ENCODE measurements around the gene TM4SF4. TPM values are rescaled to one million over a fixed set of nuclear protein-coding genes. Genes with fewer than 3 reads are reported as not detected.

TM4SF4 gene
- total and polyA plus RNA-seq, 2 of the 8 experiments (the other 6 are each of a cell fraction or from before 2014, with no cell fraction given): not detected

- TF ChIP-seq, protein P1, sequence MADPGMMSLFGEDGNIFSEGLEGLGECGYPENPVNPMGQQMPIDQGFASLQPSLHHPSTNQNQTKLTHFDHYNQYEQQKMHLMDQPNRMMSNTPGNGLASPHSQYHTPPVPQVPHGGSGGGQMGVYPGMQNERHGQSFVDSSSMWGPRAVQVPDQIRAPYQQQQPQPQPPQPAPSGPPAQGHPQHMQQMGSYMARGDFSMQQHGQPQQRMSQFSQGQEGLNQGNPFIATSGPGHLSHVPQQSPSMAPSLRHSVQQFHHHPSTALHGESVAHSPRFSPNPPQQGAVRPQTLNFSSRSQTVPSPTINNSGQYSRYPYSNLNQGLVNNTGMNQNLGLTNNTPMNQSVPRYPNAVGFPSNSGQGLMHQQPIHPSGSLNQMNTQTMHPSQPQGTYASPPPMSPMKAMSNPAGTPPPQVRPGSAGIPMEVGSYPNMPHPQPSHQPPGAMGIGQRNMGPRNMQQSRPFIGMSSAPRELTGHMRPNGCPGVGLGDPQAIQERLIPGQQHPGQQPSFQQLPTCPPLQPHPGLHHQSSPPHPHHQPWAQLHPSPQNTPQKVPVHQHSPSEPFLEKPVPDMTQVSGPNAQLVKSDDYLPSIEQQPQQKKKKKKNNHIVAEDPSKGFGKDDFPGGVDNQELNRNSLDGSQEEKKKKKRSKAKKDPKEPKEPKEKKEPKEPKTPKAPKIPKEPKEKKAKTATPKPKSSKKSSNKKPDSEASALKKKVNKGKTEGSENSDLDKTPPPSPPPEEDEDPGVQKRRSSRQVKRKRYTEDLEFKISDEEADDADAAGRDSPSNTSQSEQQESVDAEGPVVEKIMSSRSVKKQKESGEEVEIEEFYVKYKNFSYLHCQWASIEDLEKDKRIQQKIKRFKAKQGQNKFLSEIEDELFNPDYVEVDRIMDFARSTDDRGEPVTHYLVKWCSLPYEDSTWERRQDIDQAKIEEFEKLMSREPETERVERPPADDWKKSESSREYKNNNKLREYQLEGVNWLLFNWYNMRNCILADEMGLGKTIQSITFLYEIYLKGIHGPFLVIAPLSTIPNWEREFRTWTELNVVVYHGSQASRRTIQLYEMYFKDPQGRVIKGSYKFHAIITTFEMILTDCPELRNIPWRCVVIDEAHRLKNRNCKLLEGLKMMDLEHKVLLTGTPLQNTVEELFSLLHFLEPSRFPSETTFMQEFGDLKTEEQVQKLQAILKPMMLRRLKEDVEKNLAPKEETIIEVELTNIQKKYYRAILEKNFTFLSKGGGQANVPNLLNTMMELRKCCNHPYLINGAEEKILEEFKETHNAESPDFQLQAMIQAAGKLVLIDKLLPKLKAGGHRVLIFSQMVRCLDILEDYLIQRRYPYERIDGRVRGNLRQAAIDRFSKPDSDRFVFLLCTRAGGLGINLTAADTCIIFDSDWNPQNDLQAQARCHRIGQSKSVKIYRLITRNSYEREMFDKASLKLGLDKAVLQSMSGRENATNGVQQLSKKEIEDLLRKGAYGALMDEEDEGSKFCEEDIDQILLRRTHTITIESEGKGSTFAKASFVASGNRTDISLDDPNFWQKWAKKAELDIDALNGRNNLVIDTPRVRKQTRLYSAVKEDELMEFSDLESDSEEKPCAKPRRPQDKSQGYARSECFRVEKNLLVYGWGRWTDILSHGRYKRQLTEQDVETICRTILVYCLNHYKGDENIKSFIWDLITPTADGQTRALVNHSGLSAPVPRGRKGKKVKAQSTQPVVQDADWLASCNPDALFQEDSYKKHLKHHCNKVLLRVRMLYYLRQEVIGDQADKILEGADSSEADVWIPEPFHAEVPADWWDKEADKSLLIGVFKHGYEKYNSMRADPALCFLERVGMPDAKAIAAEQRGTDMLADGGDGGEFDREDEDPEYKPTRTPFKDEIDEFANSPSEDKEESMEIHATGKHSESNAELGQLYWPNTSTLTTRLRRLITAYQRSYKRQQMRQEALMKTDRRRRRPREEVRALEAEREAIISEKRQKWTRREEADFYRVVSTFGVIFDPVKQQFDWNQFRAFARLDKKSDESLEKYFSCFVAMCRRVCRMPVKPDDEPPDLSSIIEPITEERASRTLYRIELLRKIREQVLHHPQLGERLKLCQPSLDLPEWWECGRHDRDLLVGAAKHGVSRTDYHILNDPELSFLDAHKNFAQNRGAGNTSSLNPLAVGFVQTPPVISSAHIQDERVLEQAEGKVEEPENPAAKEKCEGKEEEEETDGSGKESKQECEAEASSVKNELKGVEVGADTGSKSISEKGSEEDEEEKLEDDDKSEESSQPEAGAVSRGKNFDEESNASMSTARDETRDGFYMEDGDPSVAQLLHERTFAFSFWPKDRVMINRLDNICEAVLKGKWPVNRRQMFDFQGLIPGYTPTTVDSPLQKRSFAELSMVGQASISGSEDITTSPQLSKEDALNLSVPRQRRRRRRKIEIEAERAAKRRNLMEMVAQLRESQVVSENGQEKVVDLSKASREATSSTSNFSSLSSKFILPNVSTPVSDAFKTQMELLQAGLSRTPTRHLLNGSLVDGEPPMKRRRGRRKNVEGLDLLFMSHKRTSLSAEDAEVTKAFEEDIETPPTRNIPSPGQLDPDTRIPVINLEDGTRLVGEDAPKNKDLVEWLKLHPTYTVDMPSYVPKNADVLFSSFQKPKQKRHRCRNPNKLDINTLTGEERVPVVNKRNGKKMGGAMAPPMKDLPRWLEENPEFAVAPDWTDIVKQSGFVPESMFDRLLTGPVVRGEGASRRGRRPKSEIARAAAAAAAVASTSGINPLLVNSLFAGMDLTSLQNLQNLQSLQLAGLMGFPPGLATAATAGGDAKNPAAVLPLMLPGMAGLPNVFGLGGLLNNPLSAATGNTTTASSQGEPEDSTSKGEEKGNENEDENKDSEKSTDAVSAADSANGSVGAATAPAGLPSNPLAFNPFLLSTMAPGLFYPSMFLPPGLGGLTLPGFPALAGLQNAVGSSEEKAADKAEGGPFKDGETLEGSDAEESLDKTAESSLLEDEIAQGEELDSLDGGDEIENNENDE (IDR thresholded peaks at IDR 0.05; ENCODE audit: insufficient replicate concordance, low read length): no peak
Measured at GRCh38 chr3:149481491-149481890, 7.0 kb downstream of the TM4SF4 start (continued).

Measured in H1 (cell line).